Breast epithelium (tissue), 3 donors: Measurements from ENCODE around the gene PRKD2.

ENCODE experiments used
- POLR2A ChIP-seq: fragments of 450-650 bp; IDR thresholded peaks from one replicate; pipeline ENCODE4 v1.6.1; 2016; ENCODE audit warnings: antibody characterized with exemption, mild to moderate bottlenecking, moderate library complexity
- POLR2AphosphoS5 ChIP-seq, 3 donors: sonication (generic); formaldehyde crosslinking; IDR thresholded peaks; one replicate each; pipeline ENCODE4 v1.6.1; 2017; ENCODE audit warnings: antibody characterized with exemption in 3 of 3
- TF ChIP-seq, protein P1 (sequence below), 3 donors: fragments of 450-650 bp; IDR thresholded peaks; one replicate each; pipeline ENCODE4 v1.5.1; 2016 to 2017; ENCODE audit warnings: antibody characterized with exemption in 3 of 3, mild to moderate bottlenecking in 3 of 3, moderate library complexity in 3 of 3

DNA sequence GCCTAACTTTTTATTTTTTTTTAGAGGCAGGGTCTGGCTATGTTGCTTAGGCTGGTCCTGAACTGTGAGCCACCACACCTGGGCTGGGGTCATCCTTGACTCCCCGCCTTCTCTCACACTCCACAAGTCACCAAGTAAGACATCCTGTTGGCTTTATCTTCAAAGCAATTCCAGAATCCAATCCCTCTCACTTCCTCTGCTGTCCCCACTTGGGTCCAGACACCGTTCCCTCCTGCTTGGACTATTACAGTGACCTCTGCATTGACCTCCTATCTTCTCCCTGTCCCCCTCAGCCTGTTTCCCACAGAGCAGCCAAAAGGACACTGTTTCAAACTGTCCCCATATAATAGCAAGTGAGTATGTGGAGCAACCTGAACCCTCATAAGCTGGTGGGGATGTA, 76.3 kb downstream of the PRKD2 start:
- TF ChIP-seq, protein P1, sequence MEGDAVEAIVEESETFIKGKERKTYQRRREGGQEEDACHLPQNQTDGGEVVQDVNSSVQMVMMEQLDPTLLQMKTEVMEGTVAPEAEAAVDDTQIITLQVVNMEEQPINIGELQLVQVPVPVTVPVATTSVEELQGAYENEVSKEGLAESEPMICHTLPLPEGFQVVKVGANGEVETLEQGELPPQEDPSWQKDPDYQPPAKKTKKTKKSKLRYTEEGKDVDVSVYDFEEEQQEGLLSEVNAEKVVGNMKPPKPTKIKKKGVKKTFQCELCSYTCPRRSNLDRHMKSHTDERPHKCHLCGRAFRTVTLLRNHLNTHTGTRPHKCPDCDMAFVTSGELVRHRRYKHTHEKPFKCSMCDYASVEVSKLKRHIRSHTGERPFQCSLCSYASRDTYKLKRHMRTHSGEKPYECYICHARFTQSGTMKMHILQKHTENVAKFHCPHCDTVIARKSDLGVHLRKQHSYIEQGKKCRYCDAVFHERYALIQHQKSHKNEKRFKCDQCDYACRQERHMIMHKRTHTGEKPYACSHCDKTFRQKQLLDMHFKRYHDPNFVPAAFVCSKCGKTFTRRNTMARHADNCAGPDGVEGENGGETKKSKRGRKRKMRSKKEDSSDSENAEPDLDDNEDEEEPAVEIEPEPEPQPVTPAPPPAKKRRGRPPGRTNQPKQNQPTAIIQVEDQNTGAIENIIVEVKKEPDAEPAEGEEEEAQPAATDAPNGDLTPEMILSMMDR (IDR thresholded peaks at IDR 0.05) = no peak
- TF ChIP-seq POLR2AphosphoS5 (IDR thresholded peaks at IDR 0.05) (no peak), POLR2A (no peak)
